H1 (cell line): Measurements from ENCODE around the gene ZNF281. TPM values are rescaled to one million over a fixed set of nuclear protein-coding genes. Genes with fewer than 3 reads are reported as not detected.

Source experiments
- BCL11A ChIP-seq, 2 experiments: IDR thresholded peaks; one replicate each; pipeline ENCODE4 v1.6.1; 2011; ENCODE audit warnings: low read depth in 2 of 2, low read length in 2 of 2, mild to moderate bottlenecking in 2 of 2
- CHD7 ChIP-seq: fragments of 300-600 bp; sonication (generic); IDR thresholded peaks from 2 replicates; pipeline ENCODE4 v1.7.1; 2012; ENCODE audit warnings: low read length, moderate library complexity, mild to moderate bottlenecking, inconsistent platforms; ENCODE audit not compliant: insufficient replicate concordance
- GTF2F1 ChIP-seq: IDR thresholded peaks from 2 replicates; pipeline ENCODE4 v1.6.1; 2012; ENCODE audit warnings: low read depth, low read length, improper control_type of control experiment, borderline replicate concordance
- HDAC2 ChIP-seq, 2 experiments: fragments of 300-600 bp in 1 of 2; sonication (generic) in 1 of 2; IDR thresholded peaks; 2 replicates each; pipeline ENCODE4 v1.6.1; 2011 to 2012; ENCODE audit warnings: low read depth in 2 of 2, low read length in 2 of 2, mild to moderate bottlenecking in 2 of 2, moderate library complexity in 2 of 2, borderline replicate concordance in 1 of 2, inconsistent platforms in 1 of 2
- MAX ChIP-seq: IDR thresholded peaks from 2 replicates; pipeline ENCODE4 v1.6.1; 2012; ENCODE audit warnings: inconsistent platforms
- POU5F1 ChIP-seq: IDR thresholded peaks from 2 replicates; pipeline ENCODE4 v1.6.1; 2011; ENCODE audit warnings: low read depth, mild to moderate bottlenecking, low read length, moderate library complexity
- RFX5 ChIP-seq: IDR thresholded peaks from 2 replicates; pipeline ENCODE4 v1.6.1; 2011; ENCODE audit warnings: low read depth, low read length, improper control_type of control experiment, borderline replicate concordance
- SIN3A ChIP-seq, 2 experiments: IDR thresholded peaks in 1 of 2; conservative IDR thresholded peaks in 1 of 2; 2 replicates each; pipeline ENCODE4 v1.6.1; 2011 to 2012; ENCODE audit warnings: low read length in 2 of 2, improper control_type of control experiment in 1 of 2, low read depth in 1 of 2, mild to moderate bottlenecking in 1 of 2
- SP2 ChIP-seq: IDR thresholded peaks from 2 replicates; pipeline ENCODE4 v1.6.1; 2012; ENCODE audit warnings: mild to moderate bottlenecking, low read length, inconsistent platforms
- SUZ12 ChIP-seq: fragments of 200-600 bp; sonication (generic); IDR thresholded peaks from 2 replicates; pipeline ENCODE4 v1.6.1; 2012; ENCODE audit warnings: mild to moderate bottlenecking, inconsistent platforms, low read length, moderate library complexity, mixed read lengths
- YY1 ChIP-seq: IDR thresholded peaks from 2 replicates; pipeline ENCODE4 v1.6.1; 2011; ENCODE audit warnings: low read depth, mild to moderate bottlenecking, low read length
- ZNF274 ChIP-seq: IDR thresholded peaks from 2 replicates; pipeline ENCODE4 v1.7.0; 2012; ENCODE audit warnings: low read length, borderline replicate concordance; ENCODE audit errors: extremely low read depth
- polyA plus RNA-seq, 7 experiments: library from polyadenylated mRNA; depleted of rRNA in 3 of 7; stranded (reverse) in 5 of 7; unstranded in 2 of 7; fragments of >200 nt in 5 of 7; fragments of 200-250 nt in 2 of 7; gene quantifications; 1 replicate in 5 of 7; 2 replicates in 1 of 7; 4 replicates in 1 of 7; pipeline versions ENCODE4 v1.2.1 to v1.2.3, GENCODE V29; 2011 to 2013; ENCODE audit warnings: missing spikeins in 2 of 7, mixed read lengths in 2 of 7
- total RNA-seq: library from RNA; stranded (reverse); fragmentation: NEBNext Ultra II Directional; extraction: Animal tissue kit (Norgen Biotek cat#: 25700); gene quantifications from 2 replicates; pipeline ENCODE4 v1.2.1, GENCODE V29; 2021

The ZNF281 gene
- total and polyA plus RNA-seq, 2 of the 8 experiments (the other 6 are each of a cell fraction or from before 2014, with no cell fraction given), result 19.5 to 61.4 TPM

DNA sequence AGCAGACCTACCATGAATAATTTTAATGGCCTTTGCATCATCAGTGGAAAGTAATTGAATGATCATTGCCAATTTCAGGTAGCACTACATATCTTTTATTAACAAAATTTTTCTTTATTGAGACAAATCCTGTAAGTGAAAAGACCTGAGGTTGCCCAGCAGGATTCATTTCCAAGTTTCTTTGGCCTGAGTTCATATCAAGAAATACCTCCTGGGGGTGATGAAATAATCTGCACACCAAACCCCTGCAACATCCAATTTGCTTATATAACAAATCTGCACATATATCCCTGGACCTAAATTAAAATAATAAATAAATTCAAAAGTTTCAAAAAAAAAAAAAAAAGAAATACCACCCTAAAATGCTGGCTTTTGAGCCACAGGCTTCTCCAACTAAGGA lies 27.3 kb upstream of the ZNF281 start (continued):
- TF ChIP-seq CHD7 (no peak), ZNF274 (no peak), YY1 (no peak), POU5F1 (no peak), BCL11A (IDR thresholded peaks at IDR 0.05; ENCODE audit: low read depth in 2 of 2, low read length in 2 of 2) (no peak), SUZ12 (no peak), RFX5 (no peak), GTF2F1 (no peak), SP2 (no peak), HDAC2 (IDR thresholded peaks at IDR 0.05; ENCODE audit: borderline replicate concordance in 1 of 2, low read depth in 2 of 2, low read length in 2 of 2) (no peak), SIN3A (conservative IDR thresholded peaks at IDR 0.05 in 1 of 2, IDR thresholded peaks at IDR 0.05 in 1 of 2; ENCODE audit: low read depth in 1 of 2, low read length in 2 of 2) (no peak), MAX (no peak)
